Gastroesophageal sphincter (tissue), 3 donors: ENCODE results near the gene ANKS6.

Experiments
- POLR2A ChIP-seq, 2 donors: fragments of 450-650 bp; IDR thresholded peaks; one replicate each; pipeline ENCODE4 v1.6.1; 2017; ENCODE audit warnings: antibody characterized with exemption in 2 of 2, mild to moderate bottlenecking in 2 of 2, moderate library complexity in 1 of 2
- TF ChIP-seq, protein P1 (sequence below), 4 experiments: fragments of 200-600 bp in 2 of 4; fragments of 450-650 bp in 2 of 4; sonication (generic) in 1 of 4; IDR thresholded peaks; one replicate each; pipeline ENCODE4 v1.5.1; 2017 to 2019; ENCODE audit warnings: antibody characterized with exemption in 4 of 4, mild to moderate bottlenecking in 2 of 4, moderate library complexity in 2 of 4

DNA sequence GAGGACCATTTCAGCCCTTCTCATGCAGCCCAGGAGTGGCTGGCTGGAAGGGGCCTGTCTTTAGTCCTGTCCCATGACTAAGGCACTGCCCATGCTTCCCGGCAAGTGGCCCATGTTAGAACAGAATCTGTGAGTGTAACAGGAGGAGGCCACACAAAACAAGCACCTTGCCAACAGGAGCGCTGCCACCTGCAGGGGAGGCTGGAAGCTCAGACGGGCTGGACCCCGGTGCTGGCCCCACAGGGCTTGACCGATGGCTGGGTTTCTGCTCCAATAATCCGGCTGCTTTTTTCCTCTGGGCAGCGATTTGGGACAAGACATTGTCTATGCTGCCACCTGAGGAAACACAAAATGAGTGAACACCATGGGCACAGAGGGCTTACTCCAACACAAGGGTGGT, 28.4 kb downstream of the ANKS6 start:
- TF ChIP-seq, protein P1, sequence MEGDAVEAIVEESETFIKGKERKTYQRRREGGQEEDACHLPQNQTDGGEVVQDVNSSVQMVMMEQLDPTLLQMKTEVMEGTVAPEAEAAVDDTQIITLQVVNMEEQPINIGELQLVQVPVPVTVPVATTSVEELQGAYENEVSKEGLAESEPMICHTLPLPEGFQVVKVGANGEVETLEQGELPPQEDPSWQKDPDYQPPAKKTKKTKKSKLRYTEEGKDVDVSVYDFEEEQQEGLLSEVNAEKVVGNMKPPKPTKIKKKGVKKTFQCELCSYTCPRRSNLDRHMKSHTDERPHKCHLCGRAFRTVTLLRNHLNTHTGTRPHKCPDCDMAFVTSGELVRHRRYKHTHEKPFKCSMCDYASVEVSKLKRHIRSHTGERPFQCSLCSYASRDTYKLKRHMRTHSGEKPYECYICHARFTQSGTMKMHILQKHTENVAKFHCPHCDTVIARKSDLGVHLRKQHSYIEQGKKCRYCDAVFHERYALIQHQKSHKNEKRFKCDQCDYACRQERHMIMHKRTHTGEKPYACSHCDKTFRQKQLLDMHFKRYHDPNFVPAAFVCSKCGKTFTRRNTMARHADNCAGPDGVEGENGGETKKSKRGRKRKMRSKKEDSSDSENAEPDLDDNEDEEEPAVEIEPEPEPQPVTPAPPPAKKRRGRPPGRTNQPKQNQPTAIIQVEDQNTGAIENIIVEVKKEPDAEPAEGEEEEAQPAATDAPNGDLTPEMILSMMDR (IDR thresholded peaks at IDR 0.05), result no peak
- TF ChIP-seq POLR2A (IDR thresholded peaks at IDR 0.05), result no peak
